Cortex of kidney (tissue), 1 donor: ENCODE measurements around the gene UVRAG.
"Not testable (repeated sequence)": the region's sequence is repeated elsewhere in the genome, so short reads cannot be mapped to it uniquely, and the experiment has no call there.

Source experiments
- DNase-seq: peaks from one replicate; lab custom pipeline; 2025; lab: John Stamatoyannopoulos, UW

The UVRAG gene

DNA sequence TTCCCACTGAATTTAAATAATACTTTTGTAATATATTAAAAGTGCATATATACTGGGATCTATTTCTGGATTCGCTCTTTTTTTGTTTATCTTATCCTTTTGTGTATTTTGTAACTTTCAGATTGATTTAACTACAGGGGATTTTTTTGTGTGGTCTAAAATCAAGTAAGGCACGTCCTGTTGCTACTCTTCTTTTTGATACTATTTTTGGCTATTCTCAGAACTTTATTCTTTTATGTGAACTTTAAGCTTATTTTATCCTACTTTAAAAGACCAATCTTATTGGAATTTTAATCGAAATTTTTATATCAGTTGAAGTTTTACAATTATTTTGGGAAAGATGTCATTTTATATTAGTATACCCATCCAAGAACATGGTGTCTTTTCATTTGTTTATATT lies 106.8 kb downstream of the UVRAG start:
- DNase-seq: no peak

GRCh38 chr11:75924966-75925784 lies 110.2 kb downstream of the UVRAG start:
- DNase-seq: no peak

- DNase-seq: no peak
Measured at GRCh38 chr11:75925785-75926164, 110.8 kb downstream of the UVRAG start.

GRCh38 chr11:75929706-75930105 lies 114.7 kb downstream of the UVRAG start:
- no peak for DNase-seq

- DNase-seq: no peak
Measured at GRCh38 chr11:75930534-75930933, 115.5 kb downstream of the UVRAG start.

- no peak for DNase-seq
Measured at GRCh38 chr11:75931124-75931523, 116.1 kb downstream of the UVRAG start.

DNA sequence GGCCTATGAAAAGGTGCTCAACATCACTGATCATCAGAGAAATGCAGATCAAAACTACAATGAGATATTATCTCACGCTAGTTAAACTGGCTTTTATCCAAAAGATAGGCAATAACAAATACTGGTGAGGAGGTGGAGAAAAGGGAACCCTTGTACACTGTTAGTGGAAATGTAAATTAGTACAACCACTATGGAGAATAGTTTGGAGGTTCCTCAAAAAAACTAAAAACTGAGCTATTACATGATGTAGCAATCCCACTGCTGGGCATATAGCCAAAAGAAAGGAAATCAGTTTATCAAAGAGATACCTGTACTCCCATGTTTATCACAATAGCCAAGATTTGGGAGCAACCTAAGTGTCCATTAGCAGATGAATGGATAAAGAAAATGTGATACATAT lies 118.7 kb downstream of the UVRAG start:
- DNase-seq: not testable (repeated sequence)

GRCh38 chr11:75934851-75935250 lies 119.8 kb downstream of the UVRAG start:
- DNase-seq: no peak

DNA sequence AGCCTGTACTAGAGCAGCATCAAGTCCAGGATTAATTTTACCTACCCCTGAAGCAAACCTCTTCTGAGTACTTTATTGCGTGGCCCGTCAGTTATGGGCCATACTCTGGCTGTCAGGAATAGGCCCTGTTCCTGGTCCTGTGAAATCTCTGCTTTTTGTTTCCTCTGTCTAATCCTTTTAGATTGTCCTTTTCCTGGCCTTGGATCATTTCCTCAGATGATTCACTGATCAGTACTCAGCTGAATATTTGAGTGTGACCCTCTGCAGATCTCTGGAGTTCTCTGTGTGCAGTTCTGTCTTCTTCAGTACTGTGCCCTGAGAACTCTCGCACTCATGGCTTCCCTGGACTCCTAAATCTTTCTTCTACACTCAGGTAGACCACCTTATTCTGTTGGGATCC lies 123.5 kb downstream of the UVRAG start:
- DNase-seq: no peak

- DNase-seq: no peak
Measured at GRCh38 chr11:75939516-75939915, 124.5 kb downstream of the UVRAG start.

DNA sequence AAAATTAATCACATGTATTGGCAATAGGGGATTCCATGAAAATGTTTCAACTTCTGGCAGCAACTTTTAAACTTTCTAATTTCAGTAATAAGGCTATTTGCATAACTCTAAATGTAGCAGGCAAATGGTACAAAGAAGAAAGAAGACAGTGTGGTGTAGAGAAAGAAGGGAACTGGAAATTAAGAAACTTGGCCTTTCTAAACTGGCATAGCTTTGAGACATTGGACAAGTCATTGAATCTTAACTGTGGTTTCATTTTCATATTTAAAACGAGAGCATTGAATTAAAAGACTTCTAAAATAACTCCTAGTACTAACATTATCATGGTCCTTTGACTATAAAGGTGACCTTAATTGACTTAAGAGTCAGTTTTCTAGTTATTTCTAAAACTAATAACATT lies 125.0 kb downstream of the UVRAG start:
- no peak for DNase-seq

GRCh38 chr11:75940911-75941310 lies 125.9 kb downstream of the UVRAG start:
- DNase-seq: no peak

GRCh38 chr11:75944515-75944914 lies 129.5 kb downstream of the UVRAG start:
- no peak for DNase-seq

DNA sequence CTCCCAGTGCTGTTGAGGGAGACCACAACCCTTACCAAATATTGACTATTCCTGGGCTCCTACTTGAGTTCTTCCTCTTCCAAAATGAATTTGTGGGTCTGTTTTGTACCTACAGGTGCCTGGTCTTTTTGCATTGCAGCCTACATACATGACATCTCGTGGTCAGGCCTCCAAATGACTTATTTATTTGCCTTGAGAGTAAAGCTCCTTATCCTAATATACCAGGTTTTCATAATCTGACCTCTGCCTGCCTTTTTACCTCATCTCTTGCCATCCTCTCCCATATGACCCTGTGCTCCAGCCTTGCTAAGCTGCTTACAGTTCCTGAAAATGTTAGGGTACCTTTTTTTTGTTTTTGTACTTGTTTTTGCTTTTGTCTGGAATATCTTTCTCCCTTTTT lies 130.4 kb downstream of the UVRAG start:
- DNase-seq: no peak

DNA sequence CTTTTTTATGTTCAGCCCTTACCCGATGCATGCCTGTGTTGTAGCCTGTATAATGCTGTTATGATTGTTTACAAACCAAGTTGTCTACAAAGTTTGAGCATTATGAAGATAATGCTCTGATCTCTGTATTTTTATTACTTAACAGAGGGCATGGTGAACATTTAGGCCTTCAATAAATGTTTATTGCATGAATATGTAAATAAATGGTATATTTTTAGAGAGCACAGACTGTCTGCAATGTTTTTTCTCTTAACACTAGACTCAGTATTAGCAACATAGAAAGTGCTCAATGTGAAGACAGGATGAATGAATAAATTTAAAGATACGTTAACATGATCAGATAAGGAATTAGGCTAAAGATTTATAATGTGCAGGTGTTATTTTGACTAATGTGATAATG lies 130.9 kb downstream of the UVRAG start:
- DNase-seq: no peak

DNA sequence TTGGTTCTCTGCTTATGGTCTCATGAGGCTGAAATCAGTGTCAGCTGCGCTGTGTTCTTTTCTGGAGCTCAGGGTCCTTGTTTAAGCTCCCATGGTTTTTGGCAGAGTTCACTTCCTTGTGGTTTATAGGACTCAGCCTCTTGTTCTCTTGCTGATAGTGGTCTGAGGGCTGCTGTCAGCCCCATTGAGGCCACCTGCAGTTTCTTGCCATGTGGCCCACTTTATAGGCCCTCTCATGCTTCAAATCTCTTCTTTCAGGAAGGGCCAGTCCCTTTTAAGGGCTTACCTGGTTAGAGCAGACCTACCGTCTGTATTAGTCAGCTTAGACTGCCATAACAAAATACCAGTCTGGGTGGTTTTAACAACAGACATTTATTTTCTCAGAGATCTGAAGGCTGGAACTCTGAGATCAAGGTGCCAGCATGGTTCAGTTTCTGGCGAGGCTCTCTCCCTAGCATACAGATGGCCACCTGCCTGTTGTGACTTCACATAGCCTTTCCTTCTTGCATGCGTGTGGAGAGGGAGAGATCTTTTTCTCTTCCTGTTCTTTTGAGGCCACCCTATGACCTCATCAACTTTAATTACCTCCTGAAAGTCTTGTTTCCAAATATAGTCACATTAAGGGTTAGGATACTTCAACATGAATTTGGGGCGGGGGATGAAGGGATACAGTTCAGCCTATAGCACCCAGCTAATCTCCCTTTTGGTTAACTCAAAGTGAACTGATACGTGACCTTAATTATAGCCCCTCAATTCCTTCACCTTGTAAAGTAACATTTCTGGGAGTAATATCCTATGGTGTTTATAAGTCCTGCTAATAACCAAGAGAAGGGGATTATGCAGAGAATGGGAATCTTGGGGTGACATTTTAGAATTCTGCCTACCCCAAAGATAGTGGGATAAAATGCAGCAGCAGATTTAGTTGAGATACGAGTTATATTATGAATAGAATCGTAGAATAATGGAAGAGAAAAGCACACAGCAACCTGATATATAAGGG lies 131.8 kb downstream of the UVRAG start:
- no peak for DNase-seq

DNA sequence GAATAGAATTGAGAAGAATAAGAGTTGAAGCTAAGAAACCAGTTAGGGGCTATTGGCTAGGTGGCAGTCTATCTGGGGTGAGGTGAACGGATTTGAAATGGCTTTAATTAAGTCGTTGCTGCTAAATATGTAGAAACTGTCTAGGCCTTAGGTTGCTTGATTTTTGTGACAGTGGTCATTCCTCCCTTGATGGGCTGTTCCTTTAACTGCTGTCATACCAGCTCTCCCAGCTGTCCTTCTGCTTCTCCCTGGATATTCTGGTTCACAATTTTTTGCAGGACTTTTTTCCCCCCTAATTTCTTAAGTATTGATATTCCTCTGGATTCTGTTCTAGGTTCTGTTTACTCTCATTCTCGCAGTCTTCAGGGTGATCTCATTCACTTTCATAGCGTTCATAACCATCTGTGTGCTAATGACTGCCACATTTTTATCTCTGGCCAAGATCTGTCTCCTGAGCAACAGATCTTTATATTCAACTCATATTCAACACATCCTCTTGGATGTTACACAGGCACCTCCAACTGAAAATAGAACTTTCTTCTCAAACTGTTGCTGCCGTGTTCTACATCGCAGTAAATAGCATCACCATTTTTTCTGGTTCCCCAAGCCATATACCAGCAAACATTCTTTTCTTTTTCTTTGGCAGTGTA lies 134.1 kb downstream of the UVRAG start:
- no peak for DNase-seq

GRCh38 chr11:75950141-75950540 lies 135.1 kb downstream of the UVRAG start:
- no peak for DNase-seq

DNA sequence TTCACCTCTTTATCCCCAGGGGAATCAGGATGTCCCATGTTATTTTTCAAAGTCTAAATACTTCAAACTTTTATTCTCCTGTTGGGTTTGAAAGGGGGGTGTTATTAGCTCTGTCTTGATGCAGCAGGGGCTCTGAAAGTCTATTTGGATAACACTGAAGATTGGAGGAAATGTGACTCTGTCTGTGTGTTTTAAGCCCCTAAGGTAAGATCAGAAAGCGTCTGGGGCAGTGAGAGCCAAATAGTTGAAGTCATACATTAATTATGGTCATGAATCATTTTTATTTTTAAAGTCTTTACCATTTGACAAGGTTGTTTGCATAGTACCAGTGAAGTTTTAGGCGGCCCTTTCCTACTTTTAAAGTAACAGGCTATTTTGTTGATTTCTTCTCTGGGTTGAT lies 139.0 kb downstream of the UVRAG start:
- DNase-seq: no peak

DNA sequence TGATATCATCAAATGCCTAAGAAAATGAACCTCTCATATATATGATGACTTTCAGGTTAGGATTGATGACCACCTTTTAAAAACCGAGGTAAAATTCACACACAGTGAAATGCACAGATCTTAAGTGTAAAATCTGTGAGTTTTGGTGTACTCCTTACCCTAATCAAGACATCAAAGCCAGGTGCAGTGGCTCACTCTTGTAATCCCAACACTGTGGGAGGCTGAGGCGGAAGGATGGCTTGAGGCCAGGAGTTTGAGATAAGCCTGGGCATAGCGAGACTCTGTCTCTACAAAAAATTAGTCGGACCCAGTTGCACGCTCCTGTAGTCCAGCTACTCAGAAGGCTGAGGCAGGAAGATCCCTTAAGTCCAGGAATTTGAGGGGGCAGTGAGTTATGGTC lies 140.4 kb downstream of the UVRAG start:
- no peak for DNase-seq

- DNase-seq: no peak
Measured at GRCh38 chr11:75959540-75959939, 144.5 kb downstream of the UVRAG start.

DNA sequence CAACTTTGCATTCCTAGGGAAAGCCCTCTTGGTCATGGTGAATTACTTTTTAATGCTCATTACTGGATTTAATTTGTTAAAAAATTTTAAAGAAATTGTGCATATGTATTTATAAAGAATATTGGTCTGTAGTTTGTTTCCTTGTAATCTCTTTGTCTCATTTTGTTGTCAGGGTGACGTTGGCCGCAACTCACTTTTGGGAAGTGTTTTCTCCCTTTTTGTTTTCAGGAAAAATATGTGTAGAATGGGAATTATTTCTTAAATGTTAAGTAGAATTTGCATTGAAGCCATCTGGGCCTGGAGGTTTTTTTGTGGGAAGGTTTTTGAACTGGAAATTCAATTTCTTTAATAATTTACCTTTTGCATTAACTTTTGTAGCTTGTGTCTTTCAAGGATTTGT lies 149.1 kb downstream of the UVRAG start:
- no peak for DNase-seq
